Activated CD4-positive, alpha-beta T cell treated with anti-CD3 and anti-CD28 coated beads, Interleukin-2, amount 50 U/mL, for 24 hours (primary cell): ENCODE data around the gene ETS2.
A peak's percentile ranks its signal among the peaks of the same experiment; 100 is the strongest.
"Not testable (repeated sequence)": the region's sequence is repeated elsewhere in the genome, so short reads cannot be mapped to it uniquely, and the experiment has no call there.

Experiments used
- DNase-seq, 2 donors: peaks; one replicate each; pipeline ENCODE4 v3.0.0-alpha.2; 2020; ENCODE audit warnings: low read depth in 1 of 2, low spot score in 1 of 2

The ETS2 gene

GRCh38 chr21:38816400-38816977 lies 10.8 kb downstream of the ETS2 start:
- no peak for DNase-seq

DNA sequence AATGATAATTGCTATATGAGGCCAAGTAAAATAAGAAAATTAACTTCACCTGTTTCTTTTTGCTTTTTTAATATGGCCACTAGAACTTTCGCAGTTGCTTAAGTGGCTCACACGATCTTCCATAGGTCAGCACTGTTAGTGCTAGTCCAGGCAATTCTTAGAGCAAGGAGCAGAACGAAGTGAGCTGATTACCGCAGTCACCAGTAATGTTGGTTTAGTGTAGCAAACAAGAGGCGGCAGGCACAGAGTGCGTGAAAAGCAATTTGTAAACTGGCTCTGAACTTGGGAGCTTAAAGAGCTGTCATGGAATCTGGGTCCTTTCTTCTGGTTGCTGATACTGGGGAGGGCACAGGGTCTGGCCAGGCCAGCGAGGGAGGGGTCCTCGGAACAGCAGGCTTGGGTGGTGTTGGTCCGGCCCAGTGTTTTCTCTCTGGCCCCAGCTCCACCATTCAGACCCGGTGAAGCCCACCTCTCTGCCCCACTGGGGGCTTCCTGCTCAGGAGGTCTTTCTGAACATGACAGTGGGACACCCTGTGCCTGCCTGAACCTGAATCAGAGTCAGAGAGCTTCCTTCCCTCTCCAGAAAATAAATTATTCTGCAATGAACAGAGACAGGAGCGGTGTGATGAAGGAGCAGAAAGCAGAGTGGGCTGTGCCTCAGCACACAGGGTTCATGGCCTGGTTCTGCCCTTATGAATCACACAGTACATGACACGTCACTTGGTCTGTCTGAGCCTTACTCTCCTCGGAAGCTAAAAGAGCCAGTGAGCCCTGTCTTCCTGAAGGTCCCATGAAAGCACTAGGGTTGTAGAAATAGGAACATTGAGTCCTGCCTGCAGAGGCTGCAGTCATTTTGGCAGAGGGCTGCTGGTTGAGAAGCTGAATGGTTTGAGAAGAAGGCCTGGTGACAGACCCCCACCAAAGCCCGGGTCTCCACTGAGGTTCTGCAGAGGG lies 11.9 kb downstream of the ETS2 start:
- DNase-seq, result no peak

DNA sequence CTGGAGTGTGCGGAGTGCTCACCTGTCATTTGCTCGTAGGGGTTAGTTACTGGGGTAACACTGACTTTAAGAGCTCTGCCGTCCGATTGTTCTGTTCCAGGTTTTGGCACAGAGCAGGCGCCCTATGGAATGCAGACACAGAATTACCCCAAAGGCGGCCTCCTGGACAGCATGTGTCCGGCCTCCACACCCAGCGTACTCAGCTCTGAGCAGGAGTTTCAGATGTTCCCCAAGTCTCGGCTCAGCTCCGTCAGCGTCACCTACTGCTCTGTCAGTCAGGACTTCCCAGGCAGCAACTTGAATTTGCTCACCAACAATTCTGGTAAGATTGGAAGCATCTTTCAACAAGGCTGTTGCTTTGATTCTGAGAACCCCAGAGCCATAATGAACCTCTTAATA lies 12.6 kb downstream of the ETS2 start:
- DNase-seq, result no peak

GRCh38 chr21:38819051-38819718 lies 13.5 kb downstream of the ETS2 start:
- DNase-seq, result no peak

DNA sequence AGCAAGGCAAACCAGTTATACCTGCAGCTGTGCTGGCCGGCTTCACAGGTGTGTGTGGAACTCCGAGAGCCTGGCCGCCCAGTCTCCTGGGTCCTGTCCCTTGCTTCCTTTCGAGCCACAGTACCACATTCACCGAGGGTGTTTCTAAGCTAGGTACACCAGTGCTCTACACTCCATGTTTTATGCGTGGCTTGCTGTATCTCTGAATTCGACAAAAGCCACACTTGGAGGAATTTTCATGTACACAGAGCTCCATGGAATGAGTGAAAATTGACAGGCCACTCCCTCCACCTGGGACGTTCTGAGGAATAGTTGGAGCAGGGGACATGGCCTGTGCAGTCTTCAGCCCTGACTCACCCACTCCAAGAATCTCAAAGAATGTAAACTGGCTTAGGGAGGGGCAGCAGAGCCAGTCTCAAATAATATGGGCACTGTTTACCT lies 14.0 kb downstream of the ETS2 start:
- DNase-seq, result no peak

- no peak for DNase-seq
Observed at GRCh38 chr21:38820471-38821239, 14.9 kb downstream of the ETS2 start.

DNA sequence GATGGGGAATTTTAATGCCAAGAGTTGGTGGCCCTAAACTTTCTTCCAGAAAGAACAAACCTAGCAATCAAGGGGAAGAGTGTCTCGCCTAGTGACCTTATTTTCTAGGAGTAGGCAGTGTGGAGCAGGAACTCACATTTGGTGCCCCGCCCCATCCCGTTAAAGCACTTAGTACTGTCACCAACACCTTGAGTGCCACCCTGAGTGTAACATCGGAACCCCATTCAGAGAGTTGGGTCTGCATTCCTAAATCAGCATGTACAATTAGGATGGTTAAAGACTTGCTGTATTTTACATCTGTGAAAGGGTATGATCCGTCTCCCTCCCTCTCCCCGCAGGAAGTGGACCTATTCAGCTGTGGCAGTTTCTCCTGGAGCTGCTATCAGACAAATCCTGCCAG lies 15.5 kb downstream of the ETS2 start:
- DNase-seq, result no peak

DNA sequence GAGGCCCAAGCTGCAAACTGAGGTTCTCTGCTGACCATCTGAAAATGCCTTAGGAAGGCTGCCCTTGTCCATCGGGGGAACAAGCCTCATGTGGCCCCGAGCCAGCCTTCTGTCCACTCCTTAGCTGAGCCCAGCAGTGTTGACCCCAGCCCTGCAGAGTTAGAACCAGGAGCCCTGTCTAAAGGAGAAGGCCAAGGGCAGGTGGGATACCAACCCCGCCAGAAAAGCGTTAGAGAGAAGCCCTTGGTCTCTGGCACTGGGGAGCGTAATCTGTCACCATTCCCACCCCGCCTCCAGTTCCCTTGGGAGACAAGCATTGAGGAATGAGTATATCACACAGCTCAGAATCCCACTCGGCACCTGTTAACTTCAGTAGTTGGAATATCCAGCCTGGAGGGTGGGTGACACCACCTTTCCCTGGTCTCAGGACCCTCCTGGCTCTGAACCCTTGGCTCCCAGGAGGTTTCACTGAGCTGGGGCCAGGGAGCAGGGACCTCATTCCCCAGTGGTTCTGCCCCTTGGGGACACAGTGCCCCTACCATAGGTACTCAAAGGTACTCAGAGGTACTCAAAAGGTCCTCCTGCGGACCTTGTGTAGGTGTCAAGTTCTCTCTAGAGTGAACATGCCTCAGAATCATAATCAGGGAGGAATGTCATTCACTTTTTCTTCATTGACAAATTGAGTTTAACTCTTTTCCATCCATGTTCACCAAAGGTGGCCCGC lies 16.4 kb downstream of the ETS2 start:
- DNase-seq, result no peak

GRCh38 chr21:38822778-38823238 lies 17.1 kb downstream of the ETS2 start:
- DNase-seq, result no peak

- DNase-seq, result no peak
Observed at GRCh38 chr21:38823737-38824123, 18.0 kb downstream of the ETS2 start.

- no peak for DNase-seq
Observed at GRCh38 chr21:38824124-38824822, 18.5 kb downstream of the ETS2 start.

DNA sequence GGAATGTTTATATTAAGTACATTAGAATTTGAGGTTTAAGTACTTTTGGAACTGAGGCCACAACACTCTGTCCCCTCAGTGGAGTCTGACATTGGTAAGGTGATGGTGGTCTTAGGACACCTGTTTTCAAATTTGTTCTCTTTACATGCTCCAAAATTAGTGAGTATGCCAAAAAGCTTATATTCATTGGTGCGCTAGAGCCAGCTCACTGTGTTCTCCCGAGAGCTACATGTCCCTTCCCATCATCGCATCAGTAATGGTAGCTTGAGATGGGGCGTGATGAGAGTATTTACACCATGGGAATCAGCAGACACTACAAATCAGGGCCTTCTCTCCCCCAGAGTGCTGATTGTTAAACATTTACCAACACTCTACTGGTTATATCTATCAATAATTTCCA lies 19.5 kb downstream of the ETS2 start:
- no peak for DNase-seq

DNA sequence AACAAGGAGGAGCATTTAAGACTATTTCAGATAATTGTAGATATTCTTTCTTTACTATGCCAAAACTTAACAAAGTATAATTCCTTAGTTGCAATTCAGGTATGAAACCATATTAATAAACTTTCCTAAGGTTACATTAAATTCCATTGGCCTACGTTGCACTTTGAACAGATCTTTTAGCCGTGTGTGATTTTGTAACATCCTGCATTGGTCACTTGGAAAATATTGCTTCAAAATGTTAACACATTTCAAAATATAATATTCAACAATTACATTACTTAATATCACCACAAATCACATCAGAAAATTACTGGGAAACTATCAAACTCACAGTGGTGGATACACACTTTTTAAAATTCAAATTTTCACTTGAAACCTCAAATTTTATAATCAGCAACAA lies 20.2 kb downstream of the ETS2 start:
- DNase-seq, result no peak

- not testable (repeated sequence) for DNase-seq
Observed at GRCh38 chr21:38828111-38828510, 22.4 kb downstream of the ETS2 start.

DNA sequence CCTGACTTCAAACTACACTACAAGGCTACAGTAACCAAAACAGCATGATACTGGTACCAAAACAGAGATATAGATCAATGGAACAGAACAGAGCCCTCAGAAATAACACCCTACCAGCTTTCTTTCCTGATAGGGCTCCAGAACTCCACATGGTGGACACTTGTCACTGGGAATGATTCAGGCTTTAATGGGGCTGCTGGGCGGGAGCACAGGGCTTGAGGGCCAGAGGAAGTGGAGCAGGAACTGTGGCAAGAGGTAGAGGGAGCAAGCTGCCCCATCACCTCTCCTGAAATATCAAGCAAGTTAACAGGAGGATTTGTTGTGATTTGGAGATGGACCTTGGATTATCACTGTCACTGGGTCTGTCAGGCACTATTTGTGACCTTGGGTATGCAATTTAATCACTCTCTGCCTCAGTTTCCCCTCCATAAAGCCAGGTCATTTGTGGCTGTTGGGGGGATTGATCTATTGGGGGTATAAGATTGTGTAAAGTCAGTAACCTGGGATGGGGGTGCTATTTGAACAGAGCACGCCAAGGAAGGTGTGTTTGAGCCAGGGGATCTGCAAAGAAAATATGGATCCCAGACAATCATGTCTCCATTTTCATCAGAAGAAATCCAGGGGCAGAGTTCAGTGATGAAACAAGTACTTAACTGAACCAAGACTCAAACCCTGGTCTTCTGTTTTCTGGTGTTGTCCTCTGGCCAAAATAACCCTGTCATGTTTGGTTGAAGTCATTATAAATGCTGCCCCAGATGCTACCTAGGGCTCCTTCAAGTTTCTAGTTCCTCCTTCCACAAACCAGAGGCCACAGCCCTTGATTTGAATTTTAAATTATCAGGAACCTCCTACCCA lies 25.2 kb downstream of the ETS2 start:
- DNase-seq, result no peak

- peak in 1 of 2 donors; percentile 26 for DNase-seq
Observed at GRCh38 chr21:38831526-38832467, 26.1 kb downstream of the ETS2 start.

DNA sequence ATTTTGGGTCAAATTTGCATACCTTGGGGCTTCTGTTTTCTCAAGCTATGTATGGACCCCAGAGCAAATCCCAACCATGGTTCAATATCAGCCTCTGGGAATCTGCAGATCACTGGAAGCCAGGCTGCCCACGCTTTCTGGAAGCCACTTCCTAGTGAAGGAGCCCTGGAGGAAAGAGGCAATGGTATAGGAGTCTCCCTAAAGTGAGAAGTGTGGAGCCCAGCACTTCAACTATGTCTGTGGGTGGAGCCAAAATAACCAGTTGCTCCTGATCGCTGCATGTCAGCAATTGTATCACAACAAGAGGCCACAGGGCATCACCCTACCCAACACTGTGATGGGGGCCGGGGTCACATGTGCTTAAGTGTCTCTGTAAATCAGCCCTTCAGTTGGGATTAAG lies 26.9 kb downstream of the ETS2 start:
- no peak for DNase-seq

DNA sequence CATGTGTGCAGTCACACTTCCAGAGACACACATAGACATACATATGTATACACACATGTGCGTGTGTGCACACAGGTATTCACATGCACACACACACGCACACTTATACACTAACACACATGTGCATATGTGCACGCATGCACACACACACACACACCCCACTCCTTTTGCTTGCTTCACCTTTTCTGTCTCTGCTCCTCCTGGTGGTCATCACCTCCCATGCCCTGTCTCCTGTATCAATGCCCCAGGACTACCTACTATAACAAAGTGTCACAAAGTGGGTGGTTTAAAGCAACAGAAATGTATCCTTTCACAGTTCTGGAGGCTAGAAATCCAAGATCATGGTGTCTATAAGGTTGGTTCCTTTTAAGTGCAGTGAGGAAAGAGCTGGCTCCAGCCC lies 27.4 kb downstream of the ETS2 start:
- no peak for DNase-seq
